Measurements from ENCODE around the gene ATP8B1. TPM values are rescaled to one million over a fixed set of nuclear protein-coding genes. Genes with fewer than 3 reads are reported as not detected.

The ATP8B1 gene
- total RNA-seq, 1 donor from 2014 or later = 0.15 TPM

GRCh38 chr18:57733861-57734260 lies 69.3 kb downstream of the ATP8B1 start:
- H3K9me3 Mint-ChIP-seq = no peaks in the 10 kb centered on the region
- H3K4me3 Mint-ChIP-seq = no peak overlapping the region
- H3K4me1 ChIP-seq = no peaks in the 10 kb centered on the region
- no peak overlapping the region for H2AFZ ChIP-seq (replicated peaks)
- no peak overlapping the region for H3K4me2 ChIP-seq
- H3K9me3 ChIP-seq (ENCODE audit: low read depth) = no peaks in the 10 kb centered on the region
- no peak overlapping the region for H3K27ac Mint-ChIP-seq
- TF ChIP-seq EZH2 (IDR thresholded peaks at IDR 0.05) (no peak), CTCF (IDR thresholded peaks at IDR 0.05) (no peak), EZH2phosphoT487 (IDR thresholded peaks at IDR 0.05) (no peak)
- no peaks in the 10 kb centered on the region for H3K79me2 ChIP-seq (ENCODE audit: low read depth)
- no peak overlapping the region for H3K4me3 ChIP-seq
- H3F3A ChIP-seq (ENCODE audit: low read depth) = no peaks in the 10 kb centered on the region
- no peaks in the 10 kb centered on the region for H3K36me3 ChIP-seq
- H3K4me1 Mint-ChIP-seq = no peaks in the 10 kb centered on the region
- DNase-seq (ENCODE audit: low spot score) = no peak
- peaks cover 3% of the 10 kb centered on the region for H3K27me3 Mint-ChIP-seq (ENCODE audit: insufficient read depth, low read depth)
- no peaks in the 10 kb centered on the region for H3K36me3 Mint-ChIP-seq
- no peaks in the 10 kb centered on the region for H3K27me3 ChIP-seq
- no peak overlapping the region for H3K27ac ChIP-seq
- H4K20me1 ChIP-seq (ENCODE audit: low read depth) = no peaks in the 10 kb centered on the region
- H3K9ac ChIP-seq = no peak overlapping the region

- Histone ChIP-seq H4K20me1 (ENCODE audit: low read depth) (no peaks in the 10 kb centered on the region), H3K4me3 (no peak overlapping the region), H3K27me3 (no peaks in the 10 kb centered on the region), H3K9me3 (ENCODE audit: low read depth) (no peaks in the 10 kb centered on the region), H3K36me3 (no peaks in the 10 kb centered on the region), H3K79me2 (ENCODE audit: low read depth) (no peaks in the 10 kb centered on the region), H3K4me2 (no peak overlapping the region), H3F3A (ENCODE audit: low read depth) (peaks cover 10% of the 10 kb centered on the region), H3K4me1 (peaks cover 9% of the 10 kb centered on the region), H3K27ac (no peak overlapping the region), H3K9ac (no peak overlapping the region), H2AFZ (replicated peaks) (no peak overlapping the region)
- no peak for TF ChIP-seq CTCF (IDR thresholded peaks at IDR 0.05)
- no peak for TF ChIP-seq EZH2phosphoT487 (IDR thresholded peaks at IDR 0.05)
- no peak for TF ChIP-seq EZH2 (IDR thresholded peaks at IDR 0.05)
- Mint-ChIP-seq H3K4me3 (no peak overlapping the region), H3K9me3 (peaks cover 11% of the 10 kb centered on the region), H3K27me3 (ENCODE audit: insufficient read depth, low read depth) (peaks cover 4% of the 10 kb centered on the region), H3K27ac (no peak overlapping the region), H3K4me1 (no peaks in the 10 kb centered on the region), H3K36me3 (no peaks in the 10 kb centered on the region)
- no peak for DNase-seq (ENCODE audit: low spot score)
Measured at GRCh38 chr18:57730146-57730545, 73.0 kb downstream of the ATP8B1 start.

- no peak overlapping the region for H2AFZ ChIP-seq (replicated peaks)
- DNase-seq (ENCODE audit: low spot score) = no peak
- no peak overlapping the region for H3K27ac ChIP-seq
- H3K4me3 ChIP-seq = no peak overlapping the region
- H3K79me2 ChIP-seq (ENCODE audit: low read depth) = no peaks in the 10 kb centered on the region
- H3K9me3 ChIP-seq (ENCODE audit: low read depth) = no peaks in the 10 kb centered on the region
- no peak overlapping the region for H3K4me2 ChIP-seq
- H3F3A ChIP-seq (ENCODE audit: low read depth) = peaks cover 10% of the 10 kb centered on the region
- no peak overlapping the region for H3K9ac ChIP-seq
- TF ChIP-seq EZH2phosphoT487 (IDR thresholded peaks at IDR 0.05) (no peak), EZH2 (IDR thresholded peaks at IDR 0.05) (no peak), CTCF (IDR thresholded peaks at IDR 0.05) (no peak)
- H3K4me1 ChIP-seq = peaks cover 9% of the 10 kb centered on the region
- no peak overlapping the region for H3K27ac Mint-ChIP-seq
- H3K9me3 Mint-ChIP-seq = peaks cover 11% of the 10 kb centered on the region
- H3K4me3 Mint-ChIP-seq = no peak overlapping the region
- peaks cover 4% of the 10 kb centered on the region for H3K27me3 Mint-ChIP-seq (ENCODE audit: insufficient read depth, low read depth)
- no peaks in the 10 kb centered on the region for H3K27me3 ChIP-seq
- no peaks in the 10 kb centered on the region for H3K36me3 Mint-ChIP-seq
- no peaks in the 10 kb centered on the region for H4K20me1 ChIP-seq (ENCODE audit: low read depth)
- H3K36me3 ChIP-seq = no peaks in the 10 kb centered on the region
- no peaks in the 10 kb centered on the region for H3K4me1 Mint-ChIP-seq
Measured at GRCh38 chr18:57728941-57729511, 74.1 kb downstream of the ATP8B1 start.
